HG03135 (cell line): ENCODE measurements around the gene PCK2.
A peak's percentile ranks its signal among the peaks of the same experiment; 100 is the strongest.
"Not testable (repeated sequence)": the region's sequence is repeated elsewhere in the genome, so short reads cannot be mapped to it uniquely, and the experiment has no call there.

Experiments used
- ATAC-seq: cut with Tn5 transposase; IDR thresholded peaks from one replicate; pipeline ENCODE4 v1.9.1; 2021; ENCODE audit warnings: mild to moderate bottlenecking, moderate library complexity; ENCODE audit not compliant: unreplicated experiment

The PCK2 gene

GRCh38 chr14:24093207-24093900 is 757 bp upstream of the PCK2 start:
- no peak for ATAC-seq

GRCh38 chr14:24094841-24095270 is 745 bp downstream of the PCK2 start:
- ATAC-seq, result no peak

- peak; percentile 68 for ATAC-seq
Observed at GRCh38 chr14:24095271-24096068, 1.4 kb downstream of the PCK2 start.

- no peak for ATAC-seq
Observed at GRCh38 chr14:24096545-24097181, 2.6 kb downstream of the PCK2 start.

GRCh38 chr14:24098229-24098926 is 4.3 kb downstream of the PCK2 start:
- no peak for ATAC-seq

GRCh38 chr14:24098927-24099813 is 5.1 kb downstream of the PCK2 start:
- ATAC-seq, result no peak

GRCh38 chr14:24100197-24100981 is 6.3 kb downstream of the PCK2 start:
- ATAC-seq, result no peak

GRCh38 chr14:24100982-24101494 is 6.9 kb downstream of the PCK2 start:
- ATAC-seq, result no peak

- no peak for ATAC-seq
Observed at GRCh38 chr14:24102357-24103048, 8.4 kb downstream of the PCK2 start.

GRCh38 chr14:24103451-24103850 is 9.3 kb downstream of the PCK2 start:
- no peak for ATAC-seq

GRCh38 chr14:24105609-24106239 is 11.6 kb downstream of the PCK2 start:
- ATAC-seq, result not testable (repeated sequence)

- no peak for ATAC-seq
Observed at GRCh38 chr14:24106672-24107271, 12.7 kb downstream of the PCK2 start.

GRCh38 chr14:24108336-24108874 is 14.3 kb downstream of the PCK2 start:
- no peak for ATAC-seq

- ATAC-seq, result no peak
Observed at GRCh38 chr14:24110060-24110459, 15.9 kb downstream of the PCK2 start.

GRCh38 chr14:24110523-24110922 is 16.4 kb downstream of the PCK2 start:
- ATAC-seq, result no peak

GRCh38 chr14:24113379-24113800 is 19.3 kb downstream of the PCK2 start:
- peak; percentile 2 for ATAC-seq

- peak; percentile 28 for ATAC-seq
Observed at GRCh38 chr14:24113801-24114531, 19.9 kb downstream of the PCK2 start.
